HG03520 (cell line): ENCODE measurements around the gene CD22.

Source experiments
- ATAC-seq: cut with Tn5 transposase; IDR thresholded peaks from one replicate; pipeline ENCODE4 v1.9.1; 2021; ENCODE audit warnings: mild to moderate bottlenecking, moderate library complexity; ENCODE audit not compliant: unreplicated experiment

Gene CD22

DNA sequence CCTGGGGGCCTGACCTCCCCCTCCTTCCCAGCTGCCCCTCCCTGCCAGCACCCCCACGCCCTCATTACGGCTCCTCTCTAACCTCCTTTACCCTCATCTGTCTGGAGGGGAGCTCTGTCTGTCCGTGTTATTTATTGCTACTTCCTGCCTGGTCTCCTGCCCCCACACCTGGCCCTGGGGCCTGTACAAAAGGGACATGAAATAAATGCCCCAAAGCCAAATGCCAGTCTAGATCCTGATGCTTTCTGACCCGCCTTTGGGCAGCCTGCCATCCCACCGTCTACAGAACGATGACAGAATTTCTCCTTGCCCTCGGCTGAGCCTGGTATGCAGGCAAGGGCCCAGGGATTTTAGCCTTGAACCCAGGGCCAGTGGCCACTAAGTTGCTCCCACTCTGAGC, 15.4 kb upstream of the CD22 start:
- ATAC-seq, result no peak

DNA sequence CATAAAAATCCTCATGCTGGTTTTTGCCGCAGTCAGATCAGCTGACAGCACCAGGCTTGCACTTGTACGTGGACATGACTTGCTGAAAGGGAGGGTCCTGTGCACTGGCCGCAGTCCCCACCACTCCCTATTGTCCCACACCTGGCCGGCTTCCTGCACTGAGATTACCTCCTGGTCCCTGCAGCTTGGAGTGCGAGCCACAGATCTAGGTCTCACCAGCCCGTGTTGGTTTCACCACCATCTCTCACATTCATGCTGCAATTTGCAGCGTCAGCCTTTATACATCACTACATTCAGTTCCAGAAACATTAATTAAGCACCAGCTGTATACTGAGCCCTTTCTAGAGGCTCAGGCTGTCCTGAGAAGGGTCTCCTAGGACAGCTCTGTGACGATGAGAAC, 15.0 kb upstream of the CD22 start:
- ATAC-seq, result no peak

- no peak for ATAC-seq
These were observed 14.0 kb upstream of the CD22 start for GRCh38 chr19:35314858-35315470.

GRCh38 chr19:35315883-35316282, 13.1 kb upstream of the CD22 start:
- no peak for ATAC-seq

- ATAC-seq, result no peak
These were observed 12.4 kb upstream of the CD22 start for GRCh38 chr19:35316560-35316959.

DNA sequence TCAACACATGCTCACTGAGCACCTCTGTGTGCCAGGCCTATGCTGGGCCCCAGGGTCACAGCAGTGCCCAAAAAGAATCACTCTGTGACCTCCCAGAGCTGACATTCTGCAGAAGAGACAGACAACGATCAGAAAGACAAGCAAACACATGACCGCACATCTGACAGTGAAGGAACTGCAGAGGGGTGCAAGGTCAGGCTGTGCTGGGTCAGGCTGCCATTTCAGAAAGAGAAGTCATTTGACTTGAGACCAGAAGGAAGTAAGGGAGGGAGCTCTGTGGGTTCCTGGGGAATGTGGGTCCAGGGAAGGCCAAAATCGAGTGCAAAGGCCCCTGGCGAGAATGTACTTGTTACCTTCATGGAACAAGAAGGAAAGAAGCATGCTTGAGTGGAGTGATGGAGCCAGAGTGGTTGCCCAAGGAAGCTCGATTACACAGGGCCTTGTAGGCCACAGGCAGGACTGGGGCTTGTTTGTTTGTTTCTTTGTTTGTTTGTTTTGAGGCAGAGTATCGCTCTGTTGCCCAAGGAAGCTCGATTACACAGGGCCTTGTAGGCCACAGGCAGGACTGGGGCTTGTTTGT, 11.4 kb upstream of the CD22 start:
- ATAC-seq, result no peak

- ATAC-seq, result no peak
These were observed 10.1 kb upstream of the CD22 start for GRCh38 chr19:35318679-35319448.

- ATAC-seq, result no peak
These were observed 8.8 kb upstream of the CD22 start for GRCh38 chr19:35320065-35320713.

DNA sequence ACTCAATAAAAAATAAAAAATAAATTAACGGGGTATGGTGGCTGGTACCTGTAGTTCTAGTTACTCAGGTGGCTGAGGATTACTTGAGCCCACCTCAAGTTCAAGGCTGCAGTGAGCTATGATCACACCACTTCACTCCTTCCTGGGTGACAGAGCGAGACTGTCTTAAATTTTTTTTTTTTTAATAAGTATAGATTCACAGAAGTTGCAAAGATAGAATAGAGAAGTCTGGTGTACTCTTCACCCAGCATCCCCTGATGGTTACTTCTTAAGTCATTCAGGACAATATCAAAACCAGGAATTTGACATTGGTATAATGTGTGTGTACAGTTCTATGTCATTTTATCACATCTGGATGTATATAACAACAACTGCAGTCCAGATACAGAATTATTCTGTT, 7.7 kb upstream of the CD22 start:
- ATAC-seq, result no peak

DNA sequence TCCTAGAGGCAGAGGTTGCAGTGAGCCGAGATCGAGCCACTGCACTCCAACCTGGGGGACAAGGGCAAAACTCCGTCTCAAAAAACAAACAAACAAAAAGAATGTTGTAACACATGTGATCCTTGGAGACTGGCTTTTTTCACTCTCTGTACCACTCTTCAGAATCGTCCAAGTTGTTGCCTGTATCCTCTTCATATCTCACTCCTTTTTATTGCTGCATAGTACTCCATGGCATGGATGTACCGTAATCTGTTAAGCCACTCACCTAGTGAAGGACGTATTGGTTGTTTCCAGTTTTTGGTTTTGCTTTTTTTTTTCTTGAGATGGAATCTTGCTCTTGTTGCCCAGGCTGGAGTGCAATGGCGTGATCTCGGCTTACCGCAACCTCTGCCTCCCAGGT, 7.0 kb upstream of the CD22 start:
- no peak for ATAC-seq

- ATAC-seq, result no peak
These were observed 1.3 kb upstream of the CD22 start for GRCh38 chr19:35327642-35328041.

DNA sequence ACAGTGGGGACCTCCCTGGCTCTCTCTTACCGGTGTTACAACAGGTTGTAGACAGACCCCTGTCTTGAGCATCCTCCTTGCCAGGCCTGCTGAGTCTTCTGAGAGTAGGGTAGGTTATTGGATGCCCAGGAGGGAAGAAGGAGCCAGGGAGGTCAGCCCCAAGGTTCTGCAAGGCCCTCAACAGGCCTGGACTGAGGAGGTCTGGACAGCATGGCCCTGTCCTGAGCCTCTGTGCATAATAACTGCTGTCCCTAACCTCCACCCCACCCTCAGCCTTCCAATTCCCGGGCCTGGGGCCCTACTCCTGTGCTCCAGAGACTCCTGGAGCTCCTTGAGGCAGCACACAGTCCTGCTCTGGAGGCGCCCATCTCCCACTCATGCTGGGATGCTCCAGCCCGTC, 336 bp downstream of the CD22 start:
- ATAC-seq, result peak; percentile 2

DNA sequence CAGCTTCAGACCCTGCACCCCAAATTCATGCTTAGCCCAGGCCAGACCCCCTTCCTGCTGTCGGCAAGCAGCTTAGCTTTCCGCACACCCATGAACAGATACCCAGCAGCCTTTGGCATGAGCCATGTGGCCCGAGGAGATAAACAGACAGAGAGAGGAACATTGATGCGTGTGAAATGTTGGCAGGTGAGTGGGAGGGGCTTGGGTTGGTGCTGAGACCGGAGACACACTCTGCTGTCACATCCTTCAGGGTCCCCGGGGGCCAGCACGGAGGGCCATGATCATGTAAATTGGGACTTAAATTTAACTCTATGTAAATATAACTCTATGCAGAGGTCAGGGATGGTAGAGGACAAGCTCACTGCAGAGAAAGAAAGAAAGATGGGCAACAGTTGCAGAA, 1.5 kb downstream of the CD22 start:
- ATAC-seq, result peak; percentile 35

GRCh38 chr19:35331551-35332214, 2.7 kb downstream of the CD22 start:
- ATAC-seq, result no peak

GRCh38 chr19:35332817-35333216, 3.8 kb downstream of the CD22 start:
- ATAC-seq, result no peak

- ATAC-seq, result no peak
These were observed 5.3 kb downstream of the CD22 start for GRCh38 chr19:35334144-35334753.

- ATAC-seq, result no peak
These were observed 7.4 kb downstream of the CD22 start for GRCh38 chr19:35336166-35336955.

DNA sequence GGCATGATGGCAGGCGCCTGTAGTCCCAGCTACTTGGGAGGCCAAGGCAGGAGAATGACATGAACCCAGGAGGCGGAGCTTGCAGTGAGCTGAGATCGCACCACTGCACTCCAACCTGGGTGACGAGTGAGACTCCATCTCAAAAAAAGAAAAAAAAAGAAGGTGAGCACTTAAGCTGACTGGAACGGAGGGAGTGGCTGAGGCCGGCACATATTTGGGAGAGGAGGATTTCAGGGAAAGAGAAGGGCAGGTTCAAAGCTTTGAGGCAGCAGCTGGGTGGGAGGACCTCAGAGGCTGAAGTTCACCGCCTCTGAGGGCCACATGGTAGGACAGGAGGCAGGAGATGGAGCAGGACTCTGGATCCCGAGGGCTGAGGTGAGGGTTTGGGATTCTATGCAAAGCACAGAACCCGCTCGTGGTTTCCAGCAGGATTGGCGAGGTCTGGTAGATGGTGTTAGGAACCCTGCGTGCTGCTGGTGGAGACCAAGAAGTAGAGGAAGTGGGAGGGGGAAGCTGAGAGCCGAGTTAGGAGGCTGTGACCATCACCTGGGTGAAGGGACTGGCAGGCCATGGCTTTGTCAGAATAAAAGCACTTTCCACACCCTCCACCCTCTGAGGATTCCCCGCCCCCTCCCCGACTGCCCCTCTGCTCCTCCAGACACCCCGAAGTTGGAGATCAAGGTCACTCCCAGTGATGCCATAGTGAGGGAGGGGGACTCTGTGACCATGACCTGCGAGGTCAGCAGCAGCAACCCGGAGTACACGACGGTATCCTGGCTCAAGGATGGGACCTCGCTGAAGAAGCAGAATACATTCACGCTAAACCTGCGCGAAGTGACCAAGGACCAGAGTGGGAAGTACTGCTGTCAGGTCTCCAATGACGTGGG, 8.4 kb downstream of the CD22 start:
- no peak for ATAC-seq

GRCh38 chr19:35337984-35338296, 9.0 kb downstream of the CD22 start:
- no peak for ATAC-seq
